ENCODE measurements around the gene SVOP. TPM values are rescaled to one million over a fixed set of nuclear protein-coding genes. Genes with fewer than 3 reads are reported as not detected.

Gene SVOP
- total and polyA plus RNA-seq, 4 donors: 0.10 TPM; not detected in 3

DNA sequence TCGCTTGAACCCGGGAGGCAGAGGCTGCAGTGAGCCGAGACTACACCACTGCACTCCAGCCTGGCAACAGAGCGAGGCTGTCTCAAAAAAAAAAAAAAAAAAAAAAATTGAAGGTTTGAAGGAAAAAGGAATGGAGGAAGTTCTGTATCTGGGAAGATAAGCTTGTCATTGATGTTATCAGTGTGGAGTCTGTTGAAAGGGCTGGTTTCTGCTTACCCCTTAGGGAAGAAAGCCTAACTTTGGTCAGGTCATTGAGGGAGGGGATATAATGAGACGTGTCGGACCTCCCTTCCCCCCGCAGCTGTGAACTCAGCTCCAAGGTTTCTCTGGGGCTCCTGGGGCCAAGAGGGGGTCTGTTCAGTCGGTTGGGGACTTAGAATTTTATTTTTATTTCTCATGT lies 124.5 kb downstream of the SVOP start:
- Histone ChIP-seq H3K4me1 (ENCODE audit: control insufficient read depth in 4 of 4, insufficient read depth in 4 of 4, low read length in 3 of 4) (no peaks in the 10 kb centered on the region), H3K9ac (ENCODE audit: low read depth in 1 of 2, low read length in 2 of 2) (no peak overlapping the region), H3K27ac (ENCODE audit: low read depth in 1 of 2, low read length in 2 of 2) (no peak overlapping the region), H3K36me3 (ENCODE audit: control insufficient read depth in 4 of 4, insufficient read depth in 3 of 4, low read depth in 1 of 4, low read length in 3 of 4) (peaks cover 0 to 52% (median 37%) of the 10 kb centered on the region in 4 donors), H3K9me3 (ENCODE audit: control insufficient read depth in 4 of 4, low read length in 3 of 4) (no peaks in the 10 kb centered on the region), H3K27me3 (ENCODE audit: control insufficient read depth in 4 of 4, insufficient read depth in 4 of 4, low read length in 3 of 4) (no peaks in the 10 kb centered on the region), H3K4me3 (ENCODE audit: low read depth in 1 of 3, low read length in 3 of 3) (no peak overlapping the region)
- no peak for DNase-seq (ENCODE audit: low spot score)
- TF ChIP-seq SP1 (IDR thresholded peaks at IDR 0.05) (no peak), JUND (IDR thresholded peaks at IDR 0.05) (no peak)
- WGBS: 67% methylated on average over 8 of the region's 8 CpGs

DNA sequence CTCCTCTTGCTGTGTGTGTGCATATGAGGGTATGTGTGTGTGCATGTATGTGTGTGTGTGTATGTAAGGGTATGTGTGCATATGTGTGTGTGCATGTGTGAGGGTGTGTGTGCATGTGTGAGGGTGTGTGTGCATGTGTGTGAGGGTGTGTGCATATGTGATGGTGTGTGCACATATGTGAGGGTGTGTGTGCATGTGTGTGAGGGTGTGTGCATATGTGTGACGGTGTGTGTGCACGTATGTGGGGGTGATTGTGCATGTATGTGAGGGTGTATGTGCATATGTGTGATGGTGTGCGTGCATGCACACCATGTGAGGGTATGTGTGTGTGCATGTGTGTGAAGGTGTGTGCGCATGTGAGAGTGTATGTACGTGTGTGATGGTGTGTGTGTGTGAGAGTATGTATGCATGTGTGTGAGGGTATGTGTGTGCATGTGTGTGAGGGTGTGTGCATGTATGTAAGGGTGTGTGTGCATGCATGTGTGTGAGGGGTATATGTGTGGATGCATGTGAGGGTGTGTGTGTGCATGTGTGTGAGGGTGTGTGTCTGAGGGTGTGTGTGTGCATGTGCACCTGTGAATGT lies 125.6 kb downstream of the SVOP start:
- H3K4me1 ChIP-seq (ENCODE audit: control insufficient read depth in 4 of 4, insufficient read depth in 4 of 4, low read length in 3 of 4): no peaks in the 10 kb centered on the region
- 92% methylated on average over 5 of the region's 5 CpGs for WGBS
- H3K27ac ChIP-seq (ENCODE audit: low read depth in 1 of 2, low read length in 2 of 2): no peak overlapping the region
- peaks cover 0 to 47% (median 34%) of the 10 kb centered on the region in 4 donors for H3K36me3 ChIP-seq (ENCODE audit: control insufficient read depth in 4 of 4, insufficient read depth in 3 of 4, low read depth in 1 of 4, low read length in 3 of 4)
- no peak for TF ChIP-seq HNF4A (conservative IDR thresholded peaks at IDR 0.05)
- TF ChIP-seq, protein P1, sequence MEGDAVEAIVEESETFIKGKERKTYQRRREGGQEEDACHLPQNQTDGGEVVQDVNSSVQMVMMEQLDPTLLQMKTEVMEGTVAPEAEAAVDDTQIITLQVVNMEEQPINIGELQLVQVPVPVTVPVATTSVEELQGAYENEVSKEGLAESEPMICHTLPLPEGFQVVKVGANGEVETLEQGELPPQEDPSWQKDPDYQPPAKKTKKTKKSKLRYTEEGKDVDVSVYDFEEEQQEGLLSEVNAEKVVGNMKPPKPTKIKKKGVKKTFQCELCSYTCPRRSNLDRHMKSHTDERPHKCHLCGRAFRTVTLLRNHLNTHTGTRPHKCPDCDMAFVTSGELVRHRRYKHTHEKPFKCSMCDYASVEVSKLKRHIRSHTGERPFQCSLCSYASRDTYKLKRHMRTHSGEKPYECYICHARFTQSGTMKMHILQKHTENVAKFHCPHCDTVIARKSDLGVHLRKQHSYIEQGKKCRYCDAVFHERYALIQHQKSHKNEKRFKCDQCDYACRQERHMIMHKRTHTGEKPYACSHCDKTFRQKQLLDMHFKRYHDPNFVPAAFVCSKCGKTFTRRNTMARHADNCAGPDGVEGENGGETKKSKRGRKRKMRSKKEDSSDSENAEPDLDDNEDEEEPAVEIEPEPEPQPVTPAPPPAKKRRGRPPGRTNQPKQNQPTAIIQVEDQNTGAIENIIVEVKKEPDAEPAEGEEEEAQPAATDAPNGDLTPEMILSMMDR (IDR thresholded peaks at IDR 0.05; ENCODE audit: low read depth, low read length, missing input control): no peak
- TF ChIP-seq FOXA1 (IDR thresholded peaks at IDR 0.05): no peak
- TF ChIP-seq, protein P2, sequence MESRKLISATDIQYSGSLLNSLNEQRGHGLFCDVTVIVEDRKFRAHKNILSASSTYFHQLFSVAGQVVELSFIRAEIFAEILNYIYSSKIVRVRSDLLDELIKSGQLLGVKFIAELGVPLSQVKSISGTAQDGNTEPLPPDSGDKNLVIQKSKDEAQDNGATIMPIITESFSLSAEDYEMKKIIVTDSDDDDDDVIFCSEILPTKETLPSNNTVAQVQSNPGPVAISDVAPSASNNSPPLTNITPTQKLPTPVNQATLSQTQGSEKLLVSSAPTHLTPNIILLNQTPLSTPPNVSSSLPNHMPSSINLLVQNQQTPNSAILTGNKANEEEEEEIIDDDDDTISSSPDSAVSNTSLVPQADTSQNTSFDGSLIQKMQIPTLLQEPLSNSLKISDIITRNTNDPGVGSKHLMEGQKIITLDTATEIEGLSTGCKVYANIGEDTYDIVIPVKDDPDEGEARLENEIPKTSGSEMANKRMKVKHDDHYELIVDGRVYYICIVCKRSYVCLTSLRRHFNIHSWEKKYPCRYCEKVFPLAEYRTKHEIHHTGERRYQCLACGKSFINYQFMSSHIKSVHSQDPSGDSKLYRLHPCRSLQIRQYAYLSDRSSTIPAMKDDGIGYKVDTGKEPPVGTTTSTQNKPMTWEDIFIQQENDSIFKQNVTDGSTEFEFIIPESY (IDR thresholded peaks at IDR 0.05): no peak
- TF ChIP-seq EGR1 (IDR thresholded peaks at IDR 0.05; ENCODE audit: low read depth in 2 of 2): no peak
- H3K27me3 ChIP-seq (ENCODE audit: control insufficient read depth in 4 of 4, insufficient read depth in 4 of 4, low read length in 3 of 4): no peaks in the 10 kb centered on the region
- DNase-seq (ENCODE audit: low spot score): no peak
- H3K9ac ChIP-seq (ENCODE audit: low read depth in 1 of 2, low read length in 2 of 2): no peak overlapping the region
- H3K9me3 ChIP-seq (ENCODE audit: control insufficient read depth in 4 of 4, low read length in 3 of 4): peaks cover 0 to 1% (median under 1%) of the 10 kb centered on the region in 4 donors
- H3K4me3 ChIP-seq (ENCODE audit: low read depth in 1 of 3, low read length in 3 of 3): no peak overlapping the region

DNA sequence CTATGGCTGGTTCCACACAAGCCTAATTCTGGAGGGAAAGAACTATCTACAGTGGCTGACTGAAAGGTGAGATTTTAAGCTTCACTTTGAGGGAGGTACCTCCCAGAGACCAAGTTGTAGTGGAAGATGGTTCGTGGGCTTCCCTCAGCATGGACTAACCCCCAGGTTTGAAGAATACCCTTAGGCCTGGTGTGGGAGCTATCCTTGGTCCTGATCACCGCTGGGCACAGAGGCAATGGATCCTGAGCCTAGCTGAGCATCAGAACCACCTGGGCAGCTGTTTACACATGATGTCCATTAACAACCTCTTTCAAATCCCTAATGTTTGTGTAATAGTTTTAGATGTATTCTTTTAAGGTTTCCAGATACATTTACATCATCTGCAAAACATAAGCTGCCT lies 130.7 kb downstream of the SVOP start:
- no peak for DNase-seq (ENCODE audit: low spot score)
- 89% methylated on average over 2 of the region's 2 CpGs for WGBS

More for the DNA sequence above, 130.7 kb downstream of the SVOP start:
- no peak overlapping the region for H3K4me3 ChIP-seq (ENCODE audit: low read depth in 1 of 3, low read length in 3 of 3)
- peaks cover 0 to 4% (median 2%) of the 10 kb centered on the region in 4 donors for H3K9me3 ChIP-seq (ENCODE audit: control insufficient read depth in 4 of 4, low read length in 3 of 4)
- H3K36me3 ChIP-seq (ENCODE audit: control insufficient read depth in 4 of 4, insufficient read depth in 3 of 4, low read depth in 1 of 4, low read length in 3 of 4): peaks cover 0 to 30% (median 19%) of the 10 kb centered on the region in 4 donors
- H3K27ac ChIP-seq (ENCODE audit: low read depth in 1 of 2, low read length in 2 of 2): no peak overlapping the region
- no peak overlapping the region for H3K9ac ChIP-seq (ENCODE audit: low read depth in 1 of 2, low read length in 2 of 2)
- H3K4me1 ChIP-seq (ENCODE audit: control insufficient read depth in 4 of 4, insufficient read depth in 4 of 4, low read length in 3 of 4): peaks cover 2 to 29% (median 26%) of the 10 kb centered on the region in 4 donors
- no peaks in the 10 kb centered on the region for H3K27me3 ChIP-seq (ENCODE audit: control insufficient read depth in 4 of 4, insufficient read depth in 4 of 4, low read length in 3 of 4)
- TF ChIP-seq, protein P3, sequence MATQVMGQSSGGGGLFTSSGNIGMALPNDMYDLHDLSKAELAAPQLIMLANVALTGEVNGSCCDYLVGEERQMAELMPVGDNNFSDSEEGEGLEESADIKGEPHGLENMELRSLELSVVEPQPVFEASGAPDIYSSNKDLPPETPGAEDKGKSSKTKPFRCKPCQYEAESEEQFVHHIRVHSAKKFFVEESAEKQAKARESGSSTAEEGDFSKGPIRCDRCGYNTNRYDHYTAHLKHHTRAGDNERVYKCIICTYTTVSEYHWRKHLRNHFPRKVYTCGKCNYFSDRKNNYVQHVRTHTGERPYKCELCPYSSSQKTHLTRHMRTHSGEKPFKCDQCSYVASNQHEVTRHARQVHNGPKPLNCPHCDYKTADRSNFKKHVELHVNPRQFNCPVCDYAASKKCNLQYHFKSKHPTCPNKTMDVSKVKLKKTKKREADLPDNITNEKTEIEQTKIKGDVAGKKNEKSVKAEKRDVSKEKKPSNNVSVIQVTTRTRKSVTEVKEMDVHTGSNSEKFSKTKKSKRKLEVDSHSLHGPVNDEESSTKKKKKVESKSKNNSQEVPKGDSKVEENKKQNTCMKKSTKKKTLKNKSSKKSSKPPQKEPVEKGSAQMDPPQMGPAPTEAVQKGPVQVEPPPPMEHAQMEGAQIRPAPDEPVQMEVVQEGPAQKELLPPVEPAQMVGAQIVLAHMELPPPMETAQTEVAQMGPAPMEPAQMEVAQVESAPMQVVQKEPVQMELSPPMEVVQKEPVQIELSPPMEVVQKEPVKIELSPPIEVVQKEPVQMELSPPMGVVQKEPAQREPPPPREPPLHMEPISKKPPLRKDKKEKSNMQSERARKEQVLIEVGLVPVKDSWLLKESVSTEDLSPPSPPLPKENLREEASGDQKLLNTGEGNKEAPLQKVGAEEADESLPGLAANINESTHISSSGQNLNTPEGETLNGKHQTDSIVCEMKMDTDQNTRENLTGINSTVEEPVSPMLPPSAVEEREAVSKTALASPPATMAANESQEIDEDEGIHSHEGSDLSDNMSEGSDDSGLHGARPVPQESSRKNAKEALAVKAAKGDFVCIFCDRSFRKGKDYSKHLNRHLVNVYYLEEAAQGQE (IDR thresholded peaks at IDR 0.05): peak; percentile 97
- TF ChIP-seq, protein P2 (IDR thresholded peaks at IDR 0.05): no peak
